Measurements from ENCODE around the gene GIPC2.

- TF ChIP-seq POLR2AphosphoS5 (IDR thresholded peaks at IDR 0.05; ENCODE audit: low read depth) (no peak), CTCF (IDR thresholded peaks at IDR 0.05; ENCODE audit: insufficient read depth, low read length) (no peak), REST (IDR thresholded peaks at IDR 0.05; ENCODE audit: insufficient replicate concordance, low read depth) (no peak), GABPA (IDR thresholded peaks at IDR 0.05; ENCODE audit: low read depth) (no peak), SPI1 (IDR thresholded peaks at IDR 0.05; ENCODE audit: borderline replicate concordance, low read depth) (no peak)
Observed at GRCh38 chr1:78054559-78054958, 8.8 kb downstream of the GIPC2 start.
